T-cell (primary cell): ENCODE results near the gene WDR48. TPM values are rescaled to one million over a fixed set of nuclear protein-coding genes. Genes with fewer than 3 reads are reported as not detected.

Source experiments
- ATAC-seq, 4 experiments: fragments of 200-7000 bp in 3 of 4; fragments of 150-1000 bp in 1 of 4; cut with Tn5 transposase; replicated peaks in 1 of 4; 1 replicate in 3 of 4; 2 replicates in 1 of 4; pipeline ENCODE4 v1.10.0; 2021; ENCODE audit warnings: moderate library complexity in 3 of 4, mild to moderate bottlenecking in 2 of 4, moderate number of reproducible peaks in 1 of 4
- CTCF ChIA-PET, 2 donors: fragments of 300-600 bp; sonication (Branson Sonifier 250); formaldehyde crosslinking; loops; one replicate each; lab custom pipeline; 2022; ENCODE audit warnings: antibody characterized with exemption in 2 of 2; lab: Charles Lee
- POLR2A ChIA-PET, 2 donors: fragments of 300-600 bp; sonication (Branson Sonifier 250); formaldehyde crosslinking; loops; one replicate each; lab custom pipeline; 2022; ENCODE audit warnings: antibody characterized with exemption in 2 of 2; lab: Charles Lee
- DNase-seq, 35 experiments: peaks; one replicate each; pipeline versions ENCODE4 v3.0.0 to v3.0.0-alpha.2; 2013 to 2023
- H3K27ac ChIP-seq: one replicate; pipeline ENCODE4 v1.5.1; 2013; ENCODE audit warnings: low read length
- H3K27me3 ChIP-seq, 2 experiments: replicated peaks in 1 of 2; 1 replicate in 1 of 2; 2 replicates in 1 of 2; pipeline versions ENCODE4 v1.6.1 to v1.7.0; 2013; ENCODE audit warnings: low read length in 1 of 2, mixed read lengths in 1 of 2; ENCODE audit not compliant: control insufficient read depth in 2 of 2, insufficient read depth in 2 of 2; ENCODE audit errors: extremely low read depth in 1 of 2
- H3K36me3 ChIP-seq, 2 donors: 1 replicate in 1 of 2; 2 replicates in 1 of 2; pipeline versions ENCODE4 v1.6.1 to v1.7.0; 2013; ENCODE audit warnings: low read length in 1 of 2; ENCODE audit not compliant: control insufficient read depth in 2 of 2, insufficient read depth in 1 of 2; ENCODE audit errors: extremely low read depth in 1 of 2
- H3K4me1 ChIP-seq, 2 experiments: 1 replicate in 1 of 2; 2 replicates in 1 of 2; pipeline versions ENCODE4 v1.6.1 to v1.7.0; 2013; ENCODE audit warnings: low read length in 2 of 2, mixed read lengths in 1 of 2; ENCODE audit not compliant: insufficient read depth in 2 of 2, control insufficient read depth in 1 of 2; ENCODE audit errors: extremely low read depth in 1 of 2
- H3K4me3 ChIP-seq, 2 donors: 1 replicate in 1 of 2; 2 replicates in 1 of 2; pipeline versions ENCODE4 v1.5.1 to v1.7.0; 2013; ENCODE audit warnings: mild to moderate bottlenecking in 2 of 2, low read length in 1 of 2, moderate library complexity in 1 of 2; ENCODE audit not compliant: control insufficient read depth in 1 of 2; ENCODE audit errors: extremely low read depth in 1 of 2
- H3K9me3 ChIP-seq: 2 replicates; pipeline ENCODE4 v1.7.0; 2013
- H3K27ac Mint-ChIP-seq, 2 donors: one replicate each; pipeline ENCODE4 v1.8.0; 2020 to 2021; ENCODE audit warnings: mild to moderate bottlenecking in 2 of 2, mixed read lengths in 2 of 2
- H3K27me3 Mint-ChIP-seq, 2 donors: one replicate each; pipeline ENCODE4 v1.8.0; 2021 to 2022; ENCODE audit warnings: mixed read lengths in 2 of 2
- H3K36me3 Mint-ChIP-seq: one replicate; pipeline ENCODE4 v1.8.0; 2021; ENCODE audit warnings: mixed read lengths
- H3K4me1 Mint-ChIP-seq, 3 donors: one replicate each; pipeline ENCODE4 v1.8.0; 2020 to 2022; ENCODE audit warnings: mixed read lengths in 3 of 3, mild to moderate bottlenecking in 1 of 3
- H3K4me3 Mint-ChIP-seq, 3 donors: one replicate each; pipeline ENCODE4 v1.8.0; 2020 to 2022; ENCODE audit warnings: mild to moderate bottlenecking in 3 of 3, mixed read lengths in 3 of 3, moderate library complexity in 3 of 3
- H3K9me3 Mint-ChIP-seq, 3 donors: one replicate each; pipeline ENCODE4 v1.8.0; 2020 to 2022; ENCODE audit warnings: mixed read lengths in 3 of 3
- WGBS: methylation state at CpG from one replicate; pipeline ENCODE4 v1.1.5; 2013; ENCODE audit warnings: missing lambda C conversion rate; ENCODE audit not compliant: insufficient coverage; 5-methylcytosine and 5-hydroxymethylcytosine counted together
- total RNA-seq, 35 experiments: library from RNA in 6 of 35; stranded (reverse) in 6 of 35; fragments of 120-200 nt in 1 of 35; gene quantifications; one replicate each; pipeline versions ENCODE4 v1.2.1 to v1.2.4 and lab custom pipeline; 2013 to 2026

The WDR48 gene
- total RNA-seq, 5 donors from 2014 or later (not counting 1 experiment from before 2014, with no cell fraction given) = 54.2 to 90.3 (median 59.9) TPM

DNA sequence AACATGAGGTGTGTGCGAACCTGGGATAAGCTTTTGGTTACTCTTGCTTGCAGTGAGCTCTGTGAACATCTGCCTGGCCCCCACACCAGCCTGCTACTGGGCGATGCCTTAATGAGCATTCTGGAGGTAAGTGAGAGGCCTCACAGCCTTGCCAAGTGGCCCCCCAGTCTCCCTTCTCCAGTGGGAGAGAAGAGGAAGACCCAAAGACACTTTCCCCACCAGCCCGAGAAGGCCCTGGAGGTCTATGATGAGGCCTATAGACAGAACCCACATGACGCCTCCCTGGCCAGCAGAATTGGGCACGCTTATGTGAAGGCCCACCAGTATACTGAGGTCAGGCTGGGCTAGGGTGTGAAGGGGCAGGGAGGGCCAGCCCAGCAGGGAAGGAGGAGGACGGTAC lies 78.2 kb downstream of the WDR48 start:
- no peaks in the 10 kb centered on the region for H3K9me3 ChIP-seq
- no peaks in the 10 kb centered on the region for H3K36me3 ChIP-seq
- DNase-seq = no peak
- Mint-ChIP-seq H3K27ac (no peak overlapping the region), H3K4me3 (no peak overlapping the region), H3K36me3 (peaks cover 4% of the 10 kb centered on the region), H3K4me1 (peaks cover 24 to 27% (median 25%) of the 10 kb centered on the region in 3 donors), H3K9me3 (no peaks in the 10 kb centered on the region), H3K27me3 (no peaks in the 10 kb centered on the region)
- H3K27ac ChIP-seq = no peak overlapping the region
- ChIA-PET POLR2A (no interaction called here), CTCF (interaction anchor here (0.5 to 0.6 kb wide), 2 partner anchors 10 to 737 kb away, joined by 3 read pairs; no protein-coding TSS in a partner anchor)
- no peak for ATAC-seq
- WGBS = 96% methylated on average over 4 of the region's 6 CpGs
- no peaks in the 10 kb centered on the region for H3K27me3 ChIP-seq
- peaks cover 10 to 21% of the 10 kb centered on the region in 2 experiments for H3K4me1 ChIP-seq
- H3K4me3 ChIP-seq = no peak overlapping the region

DNA sequence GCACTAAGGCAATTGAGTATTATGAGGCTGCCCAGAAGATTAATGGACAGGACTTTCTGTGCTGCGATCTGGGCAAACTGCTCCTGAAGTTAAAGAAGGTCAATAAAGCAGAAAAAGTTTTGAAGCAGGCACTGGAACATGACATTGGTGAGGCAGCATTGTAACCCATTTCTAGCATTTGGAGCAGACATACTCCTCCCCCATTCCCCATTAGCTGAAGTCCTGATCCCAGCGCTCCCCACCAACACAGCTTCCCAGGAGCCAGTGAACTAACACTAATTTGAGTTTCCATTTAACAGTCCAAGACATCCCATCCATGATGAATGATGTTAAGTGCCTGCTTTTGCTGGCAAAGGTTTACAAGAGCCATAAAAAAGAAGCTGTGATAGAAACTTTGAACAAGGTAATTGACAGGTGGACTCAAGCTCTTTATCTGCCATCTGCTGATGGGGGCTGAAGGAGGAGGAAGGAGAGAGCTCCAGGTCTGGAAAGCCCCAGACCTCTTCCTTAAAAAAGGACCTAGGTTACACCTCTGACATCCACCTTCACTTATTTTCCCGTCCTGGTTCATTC lies 79.0 kb downstream of the WDR48 start:
- no peaks in the 10 kb centered on the region for H3K36me3 ChIP-seq
- H3K27ac Mint-ChIP-seq = no peak overlapping the region
- no peak for ATAC-seq

DNA sequence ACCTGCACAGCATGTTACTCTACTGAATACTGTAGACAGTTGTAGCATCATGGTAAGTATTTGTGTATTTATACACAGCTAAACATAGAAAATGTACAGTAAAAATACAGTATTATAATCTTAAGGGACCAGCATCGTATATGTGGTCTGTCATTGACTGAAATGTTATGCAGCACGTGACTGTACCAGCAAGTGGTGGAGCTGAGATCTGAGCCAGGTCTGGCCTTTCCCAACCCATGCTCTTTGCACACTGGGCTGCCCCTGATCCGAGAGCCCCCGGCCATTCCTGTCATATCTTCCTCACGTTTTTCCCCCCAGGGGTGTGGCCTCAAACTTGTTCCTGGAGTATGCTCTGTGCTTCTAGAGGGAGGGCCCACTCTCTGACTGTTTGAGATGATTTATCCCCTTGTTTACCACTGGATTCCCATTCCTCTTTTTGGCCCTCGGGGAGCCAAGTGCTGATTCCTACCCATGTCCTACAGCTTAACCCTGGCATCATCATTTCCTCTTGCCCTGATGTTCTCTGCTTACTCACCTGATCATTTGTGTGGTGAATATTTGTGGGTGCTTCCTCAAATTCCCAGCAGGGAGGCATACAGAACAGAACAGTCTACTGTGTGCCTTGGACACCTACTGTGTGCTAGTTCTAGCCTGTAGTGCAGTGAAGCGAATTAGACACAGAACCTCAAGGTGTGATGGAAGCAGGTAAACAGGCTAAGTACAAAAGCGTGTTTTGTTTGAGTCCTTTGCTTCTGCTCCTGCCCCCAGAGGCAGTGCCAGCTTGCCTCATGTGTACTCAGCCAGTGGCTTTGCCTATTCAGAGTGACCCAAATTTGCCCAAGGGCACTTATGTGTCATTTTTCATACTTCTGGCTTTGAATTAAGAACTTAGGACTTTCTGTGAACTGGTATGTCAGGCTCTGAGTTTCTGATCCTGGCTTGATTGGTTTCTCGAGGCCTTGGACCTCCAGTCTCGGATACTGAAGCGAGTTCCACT lies 80.6 kb downstream of the WDR48 start:
- peaks cover 13 to 21% (median 16%) of the 10 kb centered on the region in 3 donors for H3K4me1 Mint-ChIP-seq
- H3K27ac ChIP-seq = no peak overlapping the region
- peaks cover 9 to 15% of the 10 kb centered on the region in 2 experiments for H3K4me1 ChIP-seq
- ChIA-PET CTCF (interaction anchor here in 1 of 2 donors (0.5 to 1.8 kb wide), 3 partner anchors 24 to 159 kb away, joined by 3 to 5 read pairs (median 4); no protein-coding TSS in a partner anchor), POLR2A (interaction anchor here in 1 of 2 donors (0.6 to 1.2 kb wide), 3 partner anchors 10 to 19 kb away, joined by 3 read pairs; no protein-coding TSS in a partner anchor)
- H3K9me3 ChIP-seq = no peaks in the 10 kb centered on the region
- DNase-seq (no peak), ATAC-seq (no peak)
- H3K27ac Mint-ChIP-seq = peak overlapping the region in 1 of 2 donors; percentile 22
- peaks cover 7% of the 10 kb centered on the region for H3K36me3 Mint-ChIP-seq
- 90% methylated on average over 3 of the region's 11 CpGs for WGBS
- H3K4me3 ChIP-seq = no peak overlapping the region
- H3K9me3 Mint-ChIP-seq = no peaks in the 10 kb centered on the region
- no peaks in the 10 kb centered on the region for H3K27me3 Mint-ChIP-seq
- no peaks in the 10 kb centered on the region for H3K36me3 ChIP-seq
- no peaks in the 10 kb centered on the region for H3K27me3 ChIP-seq
- no peak overlapping the region for H3K4me3 Mint-ChIP-seq

More for the DNA sequence above, 79.0 kb downstream of the WDR48 start:
- DNase-seq = no peak
- Mint-ChIP-seq H3K9me3 (no peaks in the 10 kb centered on the region), H3K36me3 (peaks cover 4% of the 10 kb centered on the region), H3K27me3 (no peaks in the 10 kb centered on the region), H3K4me1 (peaks cover 24 to 27% (median 25%) of the 10 kb centered on the region in 3 donors), H3K4me3 (no peak overlapping the region)
- H3K4me3 ChIP-seq = no peak overlapping the region
- H3K27ac ChIP-seq = no peak overlapping the region
- 100% methylated on average over 2 of the region's 3 CpGs for WGBS
- no peaks in the 10 kb centered on the region for H3K9me3 ChIP-seq
- CTCF ChIA-PET = interaction anchor here (0.6 to 1.2 kb wide), 4 partner anchors 43 to 736 kb away, joined by 3 to 5 read pairs (median 3); no protein-coding TSS in a partner anchor
- peaks cover 10 to 21% of the 10 kb centered on the region in 2 experiments for H3K4me1 ChIP-seq
- POLR2A ChIA-PET = no interaction called here
- H3K27me3 ChIP-seq = no peaks in the 10 kb centered on the region

DNA sequence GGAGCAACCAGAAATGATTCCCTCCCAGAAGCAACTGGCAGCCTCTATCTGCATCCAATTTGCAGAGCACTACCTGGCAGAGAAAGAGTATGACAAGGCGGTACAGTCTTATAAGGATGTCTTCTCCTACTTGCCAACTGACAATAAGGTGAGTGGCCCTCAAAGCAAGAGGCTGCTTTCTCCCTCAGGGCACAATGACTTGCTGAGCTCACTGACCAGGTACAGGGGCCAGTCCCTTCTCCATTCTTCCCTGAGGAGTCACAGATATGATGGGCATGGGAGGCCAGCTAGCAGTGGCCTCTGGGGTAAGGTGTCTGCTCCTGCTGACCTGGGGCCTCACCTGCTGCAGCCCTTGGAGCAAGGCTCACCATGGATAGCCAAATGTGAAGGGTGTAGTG lies 81.3 kb downstream of the WDR48 start:
- Mint-ChIP-seq H3K27me3 (no peaks in the 10 kb centered on the region), H3K4me3 (no peak overlapping the region), H3K36me3 (peaks cover 11% of the 10 kb centered on the region), H3K27ac (no peak overlapping the region), H3K4me1 (peaks cover 6 to 19% (median 9%) of the 10 kb centered on the region in 3 donors), H3K9me3 (no peaks in the 10 kb centered on the region)
- H3K27me3 ChIP-seq = no peaks in the 10 kb centered on the region
- DNase-seq = no peak
- 100% methylated on average over 1 of the region's 1 CpG for WGBS
- H3K36me3 ChIP-seq = no peaks in the 10 kb centered on the region
- peaks cover 3 to 8% of the 10 kb centered on the region in 2 experiments for H3K4me1 ChIP-seq
- no peak overlapping the region for H3K27ac ChIP-seq
- CTCF ChIA-PET = interaction anchor here (1.0 to 1.8 kb wide), 3 partner anchors 155 to 158 kb away, joined by 3 to 5 read pairs (median 4); no protein-coding TSS in a partner anchor
- POLR2A ChIA-PET = interaction anchor here in 1 of 2 donors (1.1 to 1.2 kb wide), 2 partner anchors 16 to 18 kb away, joined by 3 read pairs; no protein-coding TSS in a partner anchor
- no peak overlapping the region for H3K4me3 ChIP-seq
- ATAC-seq = no peak
- H3K9me3 ChIP-seq = no peaks in the 10 kb centered on the region

DNA sequence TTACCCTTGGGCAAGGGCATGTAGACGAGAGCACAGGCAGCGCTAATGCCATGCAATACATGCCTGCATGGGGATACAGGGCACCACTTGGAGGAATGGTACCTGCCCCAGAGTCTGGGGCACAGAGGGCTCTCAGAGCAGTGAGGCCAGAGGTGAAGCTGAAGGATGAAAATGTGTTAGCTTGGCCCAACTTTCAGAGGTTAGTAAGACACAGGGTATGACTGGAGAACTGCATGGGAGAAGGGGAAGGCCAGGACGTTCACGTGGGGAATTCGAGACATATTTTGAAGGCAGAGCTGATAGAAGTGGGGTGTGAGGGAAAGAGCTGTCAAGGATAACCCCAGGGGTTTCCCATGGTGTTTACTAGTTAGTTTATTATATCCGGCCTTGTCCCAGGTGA lies 82.0 kb downstream of the WDR48 start:
- Histone ChIP-seq H3K9me3 (no peaks in the 10 kb centered on the region), H3K27ac (no peak overlapping the region), H3K36me3 (peaks cover 0 to 3% of the 10 kb centered on the region in 2 donors), H3K4me3 (no peak overlapping the region), H3K27me3 (no peaks in the 10 kb centered on the region), H3K4me1 (peaks cover 0 to under 1% of the 10 kb centered on the region in 2 experiments)
- Mint-ChIP-seq H3K27me3 (no peaks in the 10 kb centered on the region), H3K4me3 (no peak overlapping the region), H3K27ac (peak overlapping the region; percentile 15 to 53), H3K9me3 (no peaks in the 10 kb centered on the region), H3K36me3 (peaks cover 13% of the 10 kb centered on the region), H3K4me1 (peaks cover 0 to 15% (median 5%) of the 10 kb centered on the region in 3 donors)
- no peak for ATAC-seq
- 57% methylated on average over 5 of the region's 6 CpGs for WGBS
- ChIA-PET CTCF (interaction anchor here (0.9 to 1.8 kb wide), 3 partner anchors 58 to 158 kb away, joined by 3 to 5 read pairs (median 5); partner anchors contain the start of gene XIRP1 (in 1 of the 2)), POLR2A (interaction anchor here in 1 of 2 donors (0.7 to 1.2 kb wide), 3 partner anchors 15 to 104 kb away, joined by 3 read pairs; no protein-coding TSS in a partner anchor)
- no peak for DNase-seq

DNA sequence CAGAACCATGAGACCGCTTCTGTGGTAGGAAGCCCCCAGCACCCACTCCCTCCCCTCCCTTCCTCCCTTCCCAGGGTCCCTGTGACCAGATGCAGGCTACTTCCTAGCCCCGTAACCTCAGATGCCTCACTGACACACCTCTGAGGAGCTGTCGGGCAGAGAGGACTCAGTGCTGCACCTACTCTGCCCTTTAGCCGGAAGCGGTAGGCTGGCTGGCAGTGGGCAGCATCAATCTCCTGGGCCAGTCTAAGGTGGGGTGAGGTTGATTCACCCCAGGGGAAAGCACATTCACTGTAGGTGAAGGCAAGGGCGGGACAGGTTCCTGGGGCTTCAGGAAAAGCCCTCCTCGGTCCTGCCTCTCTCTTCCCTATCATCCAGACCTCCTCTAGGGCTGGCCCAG lies 82.5 kb downstream of the WDR48 start:
- H3K4me1 ChIP-seq = no peaks in the 10 kb centered on the region
- POLR2A ChIA-PET = no interaction called here
- Mint-ChIP-seq H3K36me3 (peaks cover 14% of the 10 kb centered on the region), H3K4me3 (no peak overlapping the region), H3K4me1 (peaks cover 0 to 15% (median 5%) of the 10 kb centered on the region in 3 donors), H3K9me3 (no peaks in the 10 kb centered on the region), H3K27ac (no peak overlapping the region), H3K27me3 (no peaks in the 10 kb centered on the region)
- 80% methylated on average over 3 of the region's 7 CpGs for WGBS
- H3K27me3 ChIP-seq = no peaks in the 10 kb centered on the region
- ATAC-seq = peak in 1 of 4 experiments; percentile 5
- H3K27ac ChIP-seq = no peak overlapping the region
- CTCF ChIA-PET = interaction anchor here (0.9 to 1.8 kb wide), 2 partner anchors 58 to 157 kb away, joined by 5 read pairs; partner anchors contain the start of gene XIRP1 (in 1 of the 2)
- DNase-seq = no peak
- peaks cover 0 to 3% of the 10 kb centered on the region in 2 donors for H3K36me3 ChIP-seq
- no peak overlapping the region for H3K4me3 ChIP-seq
- no peaks in the 10 kb centered on the region for H3K9me3 ChIP-seq
